ENCODE measurements around the gene GTF3C5.
"Not testable (repeated sequence)": the region's sequence is repeated elsewhere in the genome, so short reads cannot be mapped to it uniquely, and the experiment has no call there.

The GTF3C5 gene

GRCh38 chr9:133073086-133074014 lies 42.6 kb downstream of the GTF3C5 start:
- DNase-seq: no peak
- Mint-ChIP-seq H3K9me3 (no peaks in the 10 kb centered on the region), H3K4me1 (ENCODE audit: low read depth) (no peaks in the 10 kb centered on the region), H3K4me3 (no peak overlapping the region), H3K36me3 (ENCODE audit: low read depth) (peaks cover 3% of the 10 kb centered on the region), H3K27me3 (no peaks in the 10 kb centered on the region), H3K27ac (no peak overlapping the region)

- H3K4me3 Mint-ChIP-seq: no peak overlapping the region
- no peak overlapping the region for H3K27ac Mint-ChIP-seq
- no peaks in the 10 kb centered on the region for H3K27me3 Mint-ChIP-seq
- peaks cover 3% of the 10 kb centered on the region for H3K36me3 Mint-ChIP-seq (ENCODE audit: low read depth)
- H3K9me3 Mint-ChIP-seq: no peaks in the 10 kb centered on the region
- no peak for DNase-seq
- no peaks in the 10 kb centered on the region for H3K4me1 Mint-ChIP-seq (ENCODE audit: low read depth)
Observed at GRCh38 chr9:133074111-133074651, 43.4 kb downstream of the GTF3C5 start.

- Mint-ChIP-seq H3K27ac (no peak overlapping the region), H3K9me3 (no peaks in the 10 kb centered on the region), H3K27me3 (no peaks in the 10 kb centered on the region), H3K4me3 (no peak overlapping the region), H3K4me1 (ENCODE audit: low read depth) (no peaks in the 10 kb centered on the region), H3K36me3 (ENCODE audit: low read depth) (peaks cover 3% of the 10 kb centered on the region)
- no peak for DNase-seq
Observed at GRCh38 chr9:133075925-133076630, 45.3 kb downstream of the GTF3C5 start.

- Mint-ChIP-seq H3K27ac (no peak overlapping the region), H3K9me3 (no peaks in the 10 kb centered on the region)
Observed at GRCh38 chr9:133076691-133077090, 45.9 kb downstream of the GTF3C5 start.

GRCh38 chr9:133078486-133078885 lies 47.7 kb downstream of the GTF3C5 start:
- no peaks in the 10 kb centered on the region for H3K36me3 Mint-ChIP-seq (ENCODE audit: low read depth)
- DNase-seq: no peak
- peaks cover 5% of the 10 kb centered on the region for H3K27me3 Mint-ChIP-seq
- no peaks in the 10 kb centered on the region for H3K9me3 Mint-ChIP-seq
- H3K27ac Mint-ChIP-seq: no peak overlapping the region
- H3K4me1 Mint-ChIP-seq (ENCODE audit: low read depth): no peaks in the 10 kb centered on the region
- no peak overlapping the region for H3K4me3 Mint-ChIP-seq

More at GRCh38 chr9:133076691-133077090, 45.9 kb downstream of the GTF3C5 start:
- DNase-seq: no peak
- Mint-ChIP-seq H3K36me3 (ENCODE audit: low read depth) (peaks cover 3% of the 10 kb centered on the region), H3K27me3 (peaks cover 2% of the 10 kb centered on the region), H3K4me1 (ENCODE audit: low read depth) (no peaks in the 10 kb centered on the region), H3K4me3 (no peak overlapping the region)

- Mint-ChIP-seq H3K36me3 (ENCODE audit: low read depth) (no peaks in the 10 kb centered on the region), H3K4me1 (ENCODE audit: low read depth) (no peaks in the 10 kb centered on the region), H3K27ac (no peak overlapping the region)
Observed at GRCh38 chr9:133080161-133080560, 49.4 kb downstream of the GTF3C5 start.

GRCh38 chr9:133080786-133081779 lies 50.3 kb downstream of the GTF3C5 start:
- not testable (repeated sequence) for H3K4me3 Mint-ChIP-seq

More at GRCh38 chr9:133080161-133080560, 49.4 kb downstream of the GTF3C5 start:
- Mint-ChIP-seq H3K27me3 (peaks cover 5% of the 10 kb centered on the region), H3K9me3 (no peaks in the 10 kb centered on the region), H3K4me3 (no peak overlapping the region)
- DNase-seq: no peak

GRCh38 chr9:133081957-133082644 lies 51.3 kb downstream of the GTF3C5 start:
- not testable (repeated sequence) for H3K4me3 Mint-ChIP-seq; H3K36me3 Mint-ChIP-seq (ENCODE audit: low read depth); H3K27ac Mint-ChIP-seq; DNase-seq; H3K9me3 Mint-ChIP-seq; H3K4me1 Mint-ChIP-seq (ENCODE audit: low read depth); H3K27me3 Mint-ChIP-seq

More at GRCh38 chr9:133080786-133081779, 50.3 kb downstream of the GTF3C5 start:
- not testable (repeated sequence) for H3K27ac Mint-ChIP-seq; DNase-seq; H3K9me3 Mint-ChIP-seq; H3K36me3 Mint-ChIP-seq (ENCODE audit: low read depth); H3K27me3 Mint-ChIP-seq; H3K4me1 Mint-ChIP-seq (ENCODE audit: low read depth)

- H3K27ac Mint-ChIP-seq; H3K36me3 Mint-ChIP-seq (ENCODE audit: low read depth); H3K9me3 Mint-ChIP-seq; H3K27me3 Mint-ChIP-seq; H3K4me3 Mint-ChIP-seq; DNase-seq; H3K4me1 Mint-ChIP-seq (ENCODE audit: low read depth): not testable (repeated sequence)
Observed at GRCh38 chr9:133083688-133084087, 52.9 kb downstream of the GTF3C5 start.

- H3K4me1 Mint-ChIP-seq (ENCODE audit: low read depth); H3K36me3 Mint-ChIP-seq (ENCODE audit: low read depth); H3K27me3 Mint-ChIP-seq: not testable (repeated sequence)
Observed at GRCh38 chr9:133086212-133086860, 55.5 kb downstream of the GTF3C5 start.

GRCh38 chr9:133086894-133087293 lies 56.1 kb downstream of the GTF3C5 start:
- no peaks in the 10 kb centered on the region for H3K4me1 Mint-ChIP-seq (ENCODE audit: low read depth)
- no peaks in the 10 kb centered on the region for H3K36me3 Mint-ChIP-seq (ENCODE audit: low read depth)
- H3K4me3 Mint-ChIP-seq: no peak overlapping the region
- no peak for DNase-seq
- no peak overlapping the region for H3K27ac Mint-ChIP-seq
- H3K27me3 Mint-ChIP-seq: peaks cover under 1% of the 10 kb centered on the region
- H3K9me3 Mint-ChIP-seq: no peaks in the 10 kb centered on the region

More at GRCh38 chr9:133086212-133086860, 55.5 kb downstream of the GTF3C5 start:
- not testable (repeated sequence) for H3K4me3 Mint-ChIP-seq, H3K9me3 Mint-ChIP-seq, DNase-seq, H3K27ac Mint-ChIP-seq

GRCh38 chr9:133087429-133088145 lies 56.8 kb downstream of the GTF3C5 start:
- Mint-ChIP-seq H3K9me3 (no peaks in the 10 kb centered on the region), H3K27ac (no peak overlapping the region), H3K36me3 (ENCODE audit: low read depth) (no peaks in the 10 kb centered on the region), H3K4me1 (ENCODE audit: low read depth) (no peaks in the 10 kb centered on the region), H3K4me3 (no peak overlapping the region), H3K27me3 (no peaks in the 10 kb centered on the region)
- no peak for DNase-seq
